HEK293 (cell line): ENCODE data around the gene C1orf210.

Experiments used
- CTCF ChIA-PET: fragments of 350-600 bp; formaldehyde crosslinking; extraction: SDS; loops from one replicate; lab custom pipeline; 2021; ENCODE audit warnings: antibody characterized with exemption; lab: Yijun Ruan, JAX
- POLR2A ChIA-PET: fragments of 300-600 bp; formaldehyde crosslinking; extraction: SDS; loops from one replicate; lab custom pipeline; 2020; ENCODE audit warnings: antibody characterized with exemption, inconsistent platforms; lab: Yijun Ruan, JAX
- H3K27ac ChIP-seq: fragments of 200-500 bp; sonication (Bioruptor generic); 2 replicates; pipeline ENCODE4 v1.5.1; 2014; ENCODE audit warnings: low read depth, low read length, control low read depth, inconsistent platforms; ENCODE audit errors: extremely low read depth
- H3K36me3 ChIP-seq, 2 experiments: fragments of 200-500 bp in 1 of 2; sonication (Bioruptor generic) in 1 of 2; 1 replicate in 1 of 2; 2 replicates in 1 of 2; pipeline ENCODE4 v1.5.1; 2014 to 2017; ENCODE audit warnings: inconsistent platforms in 2 of 2, low read length in 2 of 2; ENCODE audit not compliant: control insufficient read depth in 2 of 2, insufficient read depth in 1 of 2
- H3K4me1 ChIP-seq: fragments of 200-500 bp; sonication (Bioruptor generic); 2 replicates; pipeline ENCODE4 v1.5.1; 2014; ENCODE audit warnings: mild to moderate bottlenecking, low read length, inconsistent platforms; ENCODE audit not compliant: control insufficient read depth, insufficient read depth
- H3K4me3 ChIP-seq: 2 replicates; pipeline ENCODE4 v1.5.1; 2011; ENCODE audit warnings: low read depth, mild to moderate bottlenecking, control low read depth, low read length, moderate library complexity
- H3K9me3 ChIP-seq: fragments of 200-500 bp; sonication (Bioruptor generic); 2 replicates; pipeline ENCODE4 v1.5.1; 2014; ENCODE audit warnings: low read depth, low read length, inconsistent platforms; ENCODE audit not compliant: control insufficient read depth, insufficient read depth
- GLIS1 ChIP-seq: fragments of 450-650 bp; formaldehyde crosslinking; IDR thresholded peaks from 2 replicates; pipeline ENCODE4 v1.5.1; 2016; ENCODE audit warnings: missing biosample characterization, missing genetic modification characterization
- ZNF114 ChIP-seq: fragments of 450-650 bp; formaldehyde crosslinking; IDR thresholded peaks from 2 replicates; pipeline ENCODE4 v1.5.0; 2017; ENCODE audit warnings: missing biosample characterization, missing genetic modification characterization
- ZNF146 ChIP-seq: fragments of 450-650 bp; formaldehyde crosslinking; IDR thresholded peaks from 2 replicates; pipeline ENCODE4 v1.5.1; 2016; ENCODE audit warnings: missing biosample characterization, missing genetic modification characterization
- ZNF341 ChIP-seq: fragments of 450-650 bp; formaldehyde crosslinking; IDR thresholded peaks from 2 replicates; pipeline ENCODE4; 2016; ENCODE audit warnings: low read depth, missing biosample characterization, missing genetic modification characterization
- ZNF350 ChIP-seq: fragments of 450-650 bp; formaldehyde crosslinking; IDR thresholded peaks from 2 replicates; pipeline ENCODE4 v1.5.0; 2017; ENCODE audit warnings: missing biosample characterization, mild to moderate bottlenecking, missing genetic modification characterization
- ZNF423 ChIP-seq: fragments of 450-650 bp; formaldehyde crosslinking; IDR thresholded peaks from 2 replicates; pipeline ENCODE4 v1.5.1; 2016; ENCODE audit warnings: missing biosample characterization, missing genetic modification characterization
- ZNF426 ChIP-seq: fragments of 450-650 bp; formaldehyde crosslinking; IDR thresholded peaks from 2 replicates; pipeline ENCODE4 v1.5.1; 2017; ENCODE audit warnings: missing biosample characterization, missing genetic modification characterization, mild to moderate bottlenecking, inconsistent platforms, moderate library complexity
- ZNF555 ChIP-seq: fragments of 450-650 bp; formaldehyde crosslinking; conservative IDR thresholded peaks from 2 replicates; pipeline ENCODE4 v1.5.1; 2017; ENCODE audit warnings: missing biosample characterization, mild to moderate bottlenecking, missing genetic modification characterization, inconsistent platforms
- ZNF621 ChIP-seq: fragments of 450-650 bp; formaldehyde crosslinking; IDR thresholded peaks from 2 replicates; pipeline ENCODE4 v1.5.1; 2017; ENCODE audit warnings: missing biosample characterization, missing genetic modification characterization
- ZNF624 ChIP-seq: fragments of 450-650 bp; formaldehyde crosslinking; IDR thresholded peaks from 2 replicates; pipeline ENCODE4 v1.5.1; 2017; ENCODE audit warnings: missing biosample characterization, missing genetic modification characterization
- TF ChIP-seq, protein P1 (sequence below): fragments of 450-650 bp; formaldehyde crosslinking; IDR thresholded peaks from 2 replicates; pipeline ENCODE4 v1.5.1; 2016; ENCODE audit warnings: missing biosample characterization, missing genetic modification characterization
- TF ChIP-seq, protein P2 (sequence below): fragments of 450-650 bp; formaldehyde crosslinking; IDR thresholded peaks from 2 replicates; pipeline ENCODE4 v1.5.1; 2017; ENCODE audit warnings: missing biosample characterization, missing genetic modification characterization
- TF ChIP-seq, protein P3 (sequence below): fragments of 450-650 bp; formaldehyde crosslinking; IDR thresholded peaks from 2 replicates; pipeline ENCODE4 v1.5.1; 2016; ENCODE audit warnings: missing biosample characterization, missing genetic modification characterization
- TF ChIP-seq, protein P4 (sequence below): fragments of 450-650 bp; formaldehyde crosslinking; IDR thresholded peaks from 2 replicates; pipeline ENCODE4 v1.5.1; 2017; ENCODE audit warnings: missing biosample characterization, missing genetic modification characterization
- TF ChIP-seq, protein P5 (sequence below): fragments of 450-650 bp; formaldehyde crosslinking; IDR thresholded peaks from 2 replicates; pipeline ENCODE4 v1.5.1; 2016; ENCODE audit warnings: missing biosample characterization, missing genetic modification characterization, low read depth
- TF ChIP-seq, protein P6 (sequence below): fragments of 450-650 bp; formaldehyde crosslinking; IDR thresholded peaks from 2 replicates; pipeline ENCODE4 v1.5.1; 2016; ENCODE audit warnings: missing biosample characterization, missing genetic modification characterization
- TF ChIP-seq, protein P7 (sequence below): fragments of 450-650 bp; formaldehyde crosslinking; IDR thresholded peaks from 2 replicates; pipeline ENCODE4 v1.5.1; 2016; ENCODE audit warnings: missing biosample characterization, missing genetic modification characterization, borderline replicate concordance
- TF ChIP-seq, protein P8 (sequence below): fragments of 450-650 bp; formaldehyde crosslinking; IDR thresholded peaks from 2 replicates; pipeline ENCODE4 v1.5.1; 2017; ENCODE audit warnings: missing biosample characterization, mild to moderate bottlenecking, missing genetic modification characterization, moderate library complexity

C1orf210 gene

DNA sequence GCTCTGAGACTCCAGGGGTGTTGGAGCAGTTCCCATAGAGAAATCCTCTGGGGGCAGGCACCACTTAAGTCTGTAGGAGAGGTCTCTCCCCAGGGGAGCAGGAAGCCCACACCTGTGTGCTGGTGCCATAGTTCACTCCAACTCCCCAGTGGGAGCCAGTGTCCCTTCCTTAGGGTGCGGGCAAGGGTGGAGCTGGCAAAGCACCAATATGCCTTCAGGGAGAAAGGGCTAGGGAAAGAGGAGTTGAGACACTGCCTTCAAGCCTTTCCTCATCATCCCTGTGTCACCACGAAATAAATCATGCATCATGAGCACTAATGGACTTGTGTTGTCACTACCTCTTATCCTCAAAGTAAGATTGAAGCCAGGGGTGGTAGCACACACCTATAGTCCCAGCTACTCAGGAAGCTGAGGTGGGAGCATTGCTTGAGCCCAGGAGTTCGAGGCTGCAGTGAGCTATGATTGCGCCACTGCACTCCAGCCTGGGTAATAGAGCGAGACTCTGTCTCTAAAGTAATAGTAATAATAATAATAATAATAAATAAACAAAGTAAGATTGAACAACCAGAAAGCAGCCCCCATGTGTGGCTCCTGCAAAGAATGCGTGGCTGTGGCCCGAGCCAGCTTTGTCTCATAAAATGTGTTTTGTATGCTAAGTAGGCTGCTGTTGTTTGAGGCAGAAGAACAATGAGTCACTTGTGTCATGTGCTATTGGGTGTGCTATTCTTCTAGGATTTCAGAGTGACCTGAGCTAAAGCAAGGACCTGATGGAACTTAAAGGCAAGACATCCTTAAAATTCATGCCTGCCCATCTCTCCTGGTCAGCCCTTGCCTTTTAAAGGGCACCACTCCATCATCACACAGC, 8.7 kb upstream of the C1orf210 start (continued):
- TF ChIP-seq, protein P1, sequence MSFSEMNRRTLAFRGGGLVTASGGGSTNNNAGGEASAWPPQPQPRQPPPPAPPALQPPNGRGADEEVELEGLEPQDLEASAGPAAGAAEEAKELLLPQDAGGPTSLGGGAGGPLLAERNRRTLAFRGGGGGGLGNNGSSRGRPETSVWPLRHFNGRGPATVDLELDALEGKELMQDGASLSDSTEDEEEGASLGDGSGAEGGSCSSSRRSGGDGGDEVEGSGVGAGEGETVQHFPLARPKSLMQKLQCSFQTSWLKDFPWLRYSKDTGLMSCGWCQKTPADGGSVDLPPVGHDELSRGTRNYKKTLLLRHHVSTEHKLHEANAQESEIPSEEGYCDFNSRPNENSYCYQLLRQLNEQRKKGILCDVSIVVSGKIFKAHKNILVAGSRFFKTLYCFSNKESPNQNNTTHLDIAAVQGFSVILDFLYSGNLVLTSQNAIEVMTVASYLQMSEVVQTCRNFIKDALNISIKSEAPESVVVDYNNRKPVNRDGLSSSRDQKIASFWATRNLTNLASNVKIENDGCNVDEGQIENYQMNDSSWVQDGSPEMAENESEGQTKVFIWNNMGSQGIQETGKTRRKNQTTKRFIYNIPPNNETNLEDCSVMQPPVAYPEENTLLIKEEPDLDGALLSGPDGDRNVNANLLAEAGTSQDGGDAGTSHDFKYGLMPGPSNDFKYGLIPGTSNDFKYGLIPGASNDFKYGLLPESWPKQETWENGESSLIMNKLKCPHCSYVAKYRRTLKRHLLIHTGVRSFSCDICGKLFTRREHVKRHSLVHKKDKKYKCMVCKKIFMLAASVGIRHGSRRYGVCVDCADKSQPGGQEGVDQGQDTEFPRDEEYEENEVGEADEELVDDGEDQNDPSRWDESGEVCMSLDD, result no peak
- TF ChIP-seq ZNF423 (tag by site-specific recombination) (no peak), ZNF350 (tag by site-specific recombination) (no peak), ZNF341 (tag by site-specific recombination) (no peak), GLIS1 (tag by site-specific recombination) (peak; percentile 81), ZNF146 (tag by site-specific recombination) (no peak)
- TF ChIP-seq, protein P2, sequence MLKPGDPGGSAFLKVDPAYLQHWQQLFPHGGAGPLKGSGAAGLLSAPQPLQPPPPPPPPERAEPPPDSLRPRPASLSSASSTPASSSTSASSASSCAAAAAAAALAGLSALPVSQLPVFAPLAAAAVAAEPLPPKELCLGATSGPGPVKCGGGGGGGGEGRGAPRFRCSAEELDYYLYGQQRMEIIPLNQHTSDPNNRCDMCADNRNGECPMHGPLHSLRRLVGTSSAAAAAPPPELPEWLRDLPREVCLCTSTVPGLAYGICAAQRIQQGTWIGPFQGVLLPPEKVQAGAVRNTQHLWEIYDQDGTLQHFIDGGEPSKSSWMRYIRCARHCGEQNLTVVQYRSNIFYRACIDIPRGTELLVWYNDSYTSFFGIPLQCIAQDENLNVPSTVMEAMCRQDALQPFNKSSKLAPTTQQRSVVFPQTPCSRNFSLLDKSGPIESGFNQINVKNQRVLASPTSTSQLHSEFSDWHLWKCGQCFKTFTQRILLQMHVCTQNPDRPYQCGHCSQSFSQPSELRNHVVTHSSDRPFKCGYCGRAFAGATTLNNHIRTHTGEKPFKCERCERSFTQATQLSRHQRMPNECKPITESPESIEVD (tag by site-specific recombination), result no peak
- TF ChIP-seq, protein P3, sequence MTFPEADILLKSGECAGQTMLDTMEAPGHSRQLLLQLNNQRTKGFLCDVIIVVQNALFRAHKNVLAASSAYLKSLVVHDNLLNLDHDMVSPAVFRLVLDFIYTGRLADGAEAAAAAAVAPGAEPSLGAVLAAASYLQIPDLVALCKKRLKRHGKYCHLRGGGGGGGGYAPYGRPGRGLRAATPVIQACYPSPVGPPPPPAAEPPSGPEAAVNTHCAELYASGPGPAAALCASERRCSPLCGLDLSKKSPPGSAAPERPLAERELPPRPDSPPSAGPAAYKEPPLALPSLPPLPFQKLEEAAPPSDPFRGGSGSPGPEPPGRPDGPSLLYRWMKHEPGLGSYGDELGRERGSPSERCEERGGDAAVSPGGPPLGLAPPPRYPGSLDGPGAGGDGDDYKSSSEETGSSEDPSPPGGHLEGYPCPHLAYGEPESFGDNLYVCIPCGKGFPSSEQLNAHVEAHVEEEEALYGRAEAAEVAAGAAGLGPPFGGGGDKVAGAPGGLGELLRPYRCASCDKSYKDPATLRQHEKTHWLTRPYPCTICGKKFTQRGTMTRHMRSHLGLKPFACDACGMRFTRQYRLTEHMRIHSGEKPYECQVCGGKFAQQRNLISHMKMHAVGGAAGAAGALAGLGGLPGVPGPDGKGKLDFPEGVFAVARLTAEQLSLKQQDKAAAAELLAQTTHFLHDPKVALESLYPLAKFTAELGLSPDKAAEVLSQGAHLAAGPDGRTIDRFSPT (tag by site-specific recombination), result no peak
- TF ChIP-seq, protein P4, sequence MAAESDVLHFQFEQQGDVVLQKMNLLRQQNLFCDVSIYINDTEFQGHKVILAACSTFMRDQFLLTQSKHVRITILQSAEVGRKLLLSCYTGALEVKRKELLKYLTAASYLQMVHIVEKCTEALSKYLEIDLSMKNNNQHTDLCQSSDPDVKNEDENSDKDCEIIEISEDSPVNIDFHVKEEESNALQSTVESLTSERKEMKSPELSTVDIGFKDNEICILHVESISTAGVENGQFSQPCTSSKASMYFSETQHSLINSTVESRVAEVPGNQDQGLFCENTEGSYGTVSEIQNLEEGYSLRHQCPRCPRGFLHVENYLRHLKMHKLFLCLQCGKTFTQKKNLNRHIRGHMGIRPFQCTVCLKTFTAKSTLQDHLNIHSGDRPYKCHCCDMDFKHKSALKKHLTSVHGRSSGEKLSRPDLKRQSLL, result no peak

DNA sequence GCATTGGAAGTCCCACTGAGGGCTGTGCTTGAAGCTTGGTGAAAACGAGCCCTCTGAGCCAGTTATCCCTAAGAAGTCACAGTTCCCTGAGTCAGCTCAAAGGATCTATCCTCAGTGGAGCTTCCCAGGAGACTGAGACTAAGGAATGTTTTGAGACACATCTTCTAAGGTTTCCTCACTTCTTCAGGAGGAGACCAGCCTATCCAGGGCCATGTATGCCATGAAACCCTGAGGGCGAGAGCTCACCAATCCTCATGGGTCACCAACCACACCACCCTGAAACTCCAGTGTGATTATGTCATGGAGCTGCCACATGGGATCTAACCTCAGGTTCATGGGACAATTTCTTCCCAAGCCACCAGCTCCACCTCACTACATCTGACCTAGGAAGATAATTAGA, 7.8 kb upstream of the C1orf210 start:
- CTCF ChIA-PET, result interaction anchor here (0.6 kb wide), 1 partner anchor 10 kb away, joined by 3 read pairs; no protein-coding TSS in a partner anchor
- H3K9me3 ChIP-seq, result no peaks in the 10 kb centered on the region
- H3K4me1 ChIP-seq, result peaks cover 4% of the 10 kb centered on the region
- POLR2A ChIA-PET, result no interaction called here
- H3K4me3 ChIP-seq, result no peak overlapping the region
- no peak for TF ChIP-seq ZNF621 (tag by site-specific recombination)
- no peak for TF ChIP-seq ZNF624
- TF ChIP-seq, protein P5, sequence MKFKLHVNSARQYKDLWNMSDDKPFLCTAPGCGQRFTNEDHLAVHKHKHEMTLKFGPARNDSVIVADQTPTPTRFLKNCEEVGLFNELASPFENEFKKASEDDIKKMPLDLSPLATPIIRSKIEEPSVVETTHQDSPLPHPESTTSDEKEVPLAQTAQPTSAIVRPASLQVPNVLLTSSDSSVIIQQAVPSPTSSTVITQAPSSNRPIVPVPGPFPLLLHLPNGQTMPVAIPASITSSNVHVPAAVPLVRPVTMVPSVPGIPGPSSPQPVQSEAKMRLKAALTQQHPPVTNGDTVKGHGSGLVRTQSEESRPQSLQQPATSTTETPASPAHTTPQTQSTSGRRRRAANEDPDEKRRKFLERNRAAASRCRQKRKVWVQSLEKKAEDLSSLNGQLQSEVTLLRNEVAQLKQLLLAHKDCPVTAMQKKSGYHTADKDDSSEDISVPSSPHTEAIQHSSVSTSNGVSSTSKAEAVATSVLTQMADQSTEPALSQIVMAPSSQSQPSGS (tag by site-specific recombination), result no peak
- TF ChIP-seq, protein P6, sequence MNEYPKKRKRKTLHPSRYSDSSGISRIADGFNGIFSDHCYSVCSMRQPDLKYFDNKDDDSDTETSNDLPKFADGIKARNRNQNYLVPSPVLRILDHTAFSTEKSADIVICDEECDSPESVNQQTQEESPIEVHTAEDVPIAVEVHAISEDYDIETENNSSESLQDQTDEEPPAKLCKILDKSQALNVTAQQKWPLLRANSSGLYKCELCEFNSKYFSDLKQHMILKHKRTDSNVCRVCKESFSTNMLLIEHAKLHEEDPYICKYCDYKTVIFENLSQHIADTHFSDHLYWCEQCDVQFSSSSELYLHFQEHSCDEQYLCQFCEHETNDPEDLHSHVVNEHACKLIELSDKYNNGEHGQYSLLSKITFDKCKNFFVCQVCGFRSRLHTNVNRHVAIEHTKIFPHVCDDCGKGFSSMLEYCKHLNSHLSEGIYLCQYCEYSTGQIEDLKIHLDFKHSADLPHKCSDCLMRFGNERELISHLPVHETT (tag by site-specific recombination), result no peak
- TF ChIP-seq ZNF555 (tag by site-specific recombination), result no peak
- TF ChIP-seq, protein P7, sequence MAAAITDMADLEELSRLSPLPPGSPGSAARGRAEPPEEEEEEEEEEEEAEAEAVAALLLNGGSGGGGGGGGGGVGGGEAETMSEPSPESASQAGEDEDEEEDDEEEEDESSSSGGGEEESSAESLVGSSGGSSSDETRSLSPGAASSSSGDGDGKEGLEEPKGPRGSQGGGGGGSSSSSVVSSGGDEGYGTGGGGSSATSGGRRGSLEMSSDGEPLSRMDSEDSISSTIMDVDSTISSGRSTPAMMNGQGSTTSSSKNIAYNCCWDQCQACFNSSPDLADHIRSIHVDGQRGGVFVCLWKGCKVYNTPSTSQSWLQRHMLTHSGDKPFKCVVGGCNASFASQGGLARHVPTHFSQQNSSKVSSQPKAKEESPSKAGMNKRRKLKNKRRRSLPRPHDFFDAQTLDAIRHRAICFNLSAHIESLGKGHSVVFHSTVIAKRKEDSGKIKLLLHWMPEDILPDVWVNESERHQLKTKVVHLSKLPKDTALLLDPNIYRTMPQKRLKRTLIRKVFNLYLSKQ (tag by site-specific recombination), result no peak
- TF ChIP-seq, protein P8, sequence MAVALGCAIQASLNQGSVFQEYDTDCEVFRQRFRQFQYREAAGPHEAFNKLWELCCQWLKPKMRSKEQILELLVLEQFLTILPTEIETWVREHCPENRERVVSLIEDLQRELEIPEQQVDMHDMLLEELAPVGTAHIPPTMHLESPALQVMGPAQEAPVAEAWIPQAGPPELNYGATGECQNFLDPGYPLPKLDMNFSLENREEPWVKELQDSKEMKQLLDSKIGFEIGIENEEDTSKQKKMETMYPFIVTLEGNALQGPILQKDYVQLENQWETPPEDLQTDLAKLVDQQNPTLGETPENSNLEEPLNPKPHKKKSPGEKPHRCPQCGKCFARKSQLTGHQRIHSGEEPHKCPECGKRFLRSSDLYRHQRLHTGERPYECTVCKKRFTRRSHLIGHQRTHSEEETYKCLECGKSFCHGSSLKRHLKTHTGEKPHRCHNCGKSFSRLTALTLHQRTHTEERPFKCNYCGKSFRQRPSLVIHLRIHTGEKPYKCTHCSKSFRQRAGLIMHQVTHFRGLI, result no peak
- TF ChIP-seq ZNF114 (tag by site-specific recombination), result no peak
- TF ChIP-seq ZNF426, result no peak
- H3K36me3 ChIP-seq, result no peaks in the 10 kb centered on the region
- H3K27ac ChIP-seq, result no peak overlapping the region
